ENCODE measurements around the gene MGAT1. TPM values are rescaled to one million over a fixed set of nuclear protein-coding genes. Genes with fewer than 3 reads are reported as not detected.

Gene MGAT1
- total RNA-seq, 4 donors from 2014 or later: 67.6 to 136 (median 99.5) TPM

DNA sequence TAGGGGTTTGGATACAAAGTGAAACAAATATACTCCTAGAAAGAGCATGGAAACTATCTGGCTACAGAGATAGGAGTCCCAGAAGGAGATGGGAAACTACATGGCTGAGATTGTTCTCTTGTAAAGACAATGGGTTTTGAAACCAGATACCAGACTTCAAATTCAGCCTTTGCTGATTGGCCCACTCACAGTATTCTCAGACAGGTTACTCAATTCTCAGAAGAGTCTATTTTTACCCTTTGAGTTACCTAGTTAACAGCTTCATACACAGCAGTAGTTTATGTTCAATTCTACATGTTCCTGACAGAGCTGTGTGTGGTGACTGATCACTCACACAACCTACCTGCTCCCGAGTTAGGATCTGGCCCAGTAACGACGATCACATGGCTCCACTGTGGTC lies 44.4 kb upstream of the MGAT1 start:
- intact Hi-C loops (cut with DNase I; ENCODE audit: low total_unique reads): no loop called here
- Histone ChIP-seq H3K27ac (no peak overlapping the region), H3K4me3 (no peak overlapping the region), H3K9me3 (peaks cover 0 to 11% of the 10 kb centered on the region in 2 donors), H3K4me1 (no peaks in the 10 kb centered on the region), H3K27me3 (no peaks in the 10 kb centered on the region), H3K36me3 (no peaks in the 10 kb centered on the region)
- DNase-seq: no peak
- TF ChIP-seq POLR2A (IDR thresholded peaks at IDR 0.05): no peak
- TF ChIP-seq, protein P1, sequence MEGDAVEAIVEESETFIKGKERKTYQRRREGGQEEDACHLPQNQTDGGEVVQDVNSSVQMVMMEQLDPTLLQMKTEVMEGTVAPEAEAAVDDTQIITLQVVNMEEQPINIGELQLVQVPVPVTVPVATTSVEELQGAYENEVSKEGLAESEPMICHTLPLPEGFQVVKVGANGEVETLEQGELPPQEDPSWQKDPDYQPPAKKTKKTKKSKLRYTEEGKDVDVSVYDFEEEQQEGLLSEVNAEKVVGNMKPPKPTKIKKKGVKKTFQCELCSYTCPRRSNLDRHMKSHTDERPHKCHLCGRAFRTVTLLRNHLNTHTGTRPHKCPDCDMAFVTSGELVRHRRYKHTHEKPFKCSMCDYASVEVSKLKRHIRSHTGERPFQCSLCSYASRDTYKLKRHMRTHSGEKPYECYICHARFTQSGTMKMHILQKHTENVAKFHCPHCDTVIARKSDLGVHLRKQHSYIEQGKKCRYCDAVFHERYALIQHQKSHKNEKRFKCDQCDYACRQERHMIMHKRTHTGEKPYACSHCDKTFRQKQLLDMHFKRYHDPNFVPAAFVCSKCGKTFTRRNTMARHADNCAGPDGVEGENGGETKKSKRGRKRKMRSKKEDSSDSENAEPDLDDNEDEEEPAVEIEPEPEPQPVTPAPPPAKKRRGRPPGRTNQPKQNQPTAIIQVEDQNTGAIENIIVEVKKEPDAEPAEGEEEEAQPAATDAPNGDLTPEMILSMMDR (IDR thresholded peaks at IDR 0.05): no peak

GRCh38 chr5:180844858-180845257 lies 42.3 kb upstream of the MGAT1 start:
- H3K27ac ChIP-seq: no peak overlapping the region
- intact Hi-C loops (cut with DNase I; ENCODE audit: low total_unique reads): no loop called here
- peaks cover 0 to 5% of the 10 kb centered on the region in 2 donors for H3K9me3 ChIP-seq
- TF ChIP-seq, protein P1 (IDR thresholded peaks at IDR 0.05): no peak
- TF ChIP-seq POLR2A (IDR thresholded peaks at IDR 0.05): no peak
- H3K4me3 ChIP-seq: no peak overlapping the region
- H3K4me1 ChIP-seq: no peaks in the 10 kb centered on the region
- H3K36me3 ChIP-seq: no peaks in the 10 kb centered on the region
- H3K27me3 ChIP-seq: no peaks in the 10 kb centered on the region
- no peak for DNase-seq

DNA sequence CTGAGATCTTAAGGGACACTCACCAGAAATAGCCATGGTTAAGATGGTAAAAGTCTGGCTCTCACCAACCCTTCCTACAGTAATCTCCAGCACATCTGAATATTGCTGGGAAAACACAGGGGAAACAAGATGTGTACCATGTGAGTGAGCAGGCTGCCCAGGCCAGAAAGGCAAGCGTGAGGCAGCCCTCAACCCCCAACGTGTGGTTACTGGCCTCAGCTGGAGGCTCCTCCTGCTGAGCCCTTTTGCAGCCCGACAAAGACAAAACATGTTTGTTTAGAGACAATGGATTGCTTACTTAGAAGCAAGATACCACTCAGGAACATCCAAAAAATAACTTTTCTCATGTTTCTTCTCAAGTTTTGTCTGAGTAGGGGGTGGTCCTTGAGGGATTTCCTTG lies 41.8 kb upstream of the MGAT1 start:
- H3K27ac ChIP-seq: no peak overlapping the region
- no peaks in the 10 kb centered on the region for H3K4me1 ChIP-seq
- no peaks in the 10 kb centered on the region for H3K27me3 ChIP-seq
- TF ChIP-seq, protein P1 (IDR thresholded peaks at IDR 0.05): no peak
- TF ChIP-seq POLR2A (IDR thresholded peaks at IDR 0.05): no peak
- H3K4me3 ChIP-seq: no peak overlapping the region
- intact Hi-C loops (cut with DNase I; ENCODE audit: low total_unique reads): no loop called here
- DNase-seq: no peak
- H3K9me3 ChIP-seq: peaks cover 0 to 5% of the 10 kb centered on the region in 2 donors
- no peaks in the 10 kb centered on the region for H3K36me3 ChIP-seq

DNA sequence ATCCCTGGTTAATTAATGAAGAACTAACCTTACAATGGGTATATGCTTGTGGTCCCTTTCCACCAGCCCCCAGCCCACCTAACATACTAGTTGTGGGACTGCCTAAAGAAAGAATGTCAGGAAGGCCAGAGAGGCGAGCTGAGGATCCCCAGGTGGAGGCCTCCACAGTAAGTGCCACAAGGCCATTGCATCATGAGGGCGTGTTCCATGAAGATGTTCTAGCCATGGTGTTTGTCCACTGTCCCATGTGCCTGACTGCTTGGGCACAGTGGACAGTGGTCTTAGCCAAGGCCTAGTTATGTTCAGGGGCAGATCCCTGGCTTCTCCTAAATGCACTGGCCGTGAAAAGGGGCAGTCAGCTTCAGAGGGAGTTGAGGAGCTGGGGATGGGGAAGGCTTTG lies 37.3 kb upstream of the MGAT1 start:
- no peak for DNase-seq
- intact Hi-C loops (cut with DNase I; ENCODE audit: low total_unique reads): no loop called here
- Histone ChIP-seq H3K4me1 (no peaks in the 10 kb centered on the region), H3K27me3 (no peaks in the 10 kb centered on the region), H3K9me3 (peaks cover 0 to 5% of the 10 kb centered on the region in 2 donors), H3K36me3 (no peaks in the 10 kb centered on the region), H3K4me3 (no peak overlapping the region), H3K27ac (no peak overlapping the region)
- TF ChIP-seq, protein P1 (IDR thresholded peaks at IDR 0.05): no peak
- TF ChIP-seq POLR2A (IDR thresholded peaks at IDR 0.05): no peak

DNA sequence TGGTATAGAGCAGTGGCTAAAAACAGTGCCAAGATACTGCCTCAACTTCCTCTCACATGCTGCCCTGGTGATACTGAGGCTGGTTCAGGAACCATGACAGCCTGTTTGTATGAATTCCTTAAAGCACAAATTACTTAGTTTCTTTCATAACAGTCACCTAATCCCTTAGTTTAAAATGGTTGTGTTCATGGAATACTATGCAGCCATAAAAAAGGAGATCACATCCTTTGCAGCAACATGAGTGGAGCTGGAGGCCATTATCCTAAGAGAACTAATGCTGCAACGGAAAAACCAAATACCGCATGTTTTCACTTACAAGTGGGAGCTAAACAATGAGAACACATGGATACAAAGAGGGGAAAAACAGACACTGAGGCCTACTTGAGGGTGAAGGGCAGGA lies 36.6 kb upstream of the MGAT1 start:
- Histone ChIP-seq H3K4me3 (no peak overlapping the region), H3K27ac (no peak overlapping the region), H3K9me3 (peaks cover 0 to 5% of the 10 kb centered on the region in 2 donors), H3K36me3 (no peaks in the 10 kb centered on the region), H3K27me3 (no peaks in the 10 kb centered on the region), H3K4me1 (no peaks in the 10 kb centered on the region)
- TF ChIP-seq POLR2A (IDR thresholded peaks at IDR 0.05): no peak
- TF ChIP-seq, protein P1 (IDR thresholded peaks at IDR 0.05): no peak
- no peak for DNase-seq
- intact Hi-C loops (cut with DNase I; ENCODE audit: low total_unique reads): no loop called here

All from uterus (tissue), 4 donors.